ENCODE measurements around the gene TRAF7.

- TF ChIP-seq ZNF274 (IDR thresholded peaks at IDR 0.05; ENCODE audit: low read depth, low read length) = no peak
- TF ChIP-seq POLR2AphosphoS5 (IDR thresholded peaks at IDR 0.05; ENCODE audit: low read depth, low read length) = peak; percentile 45; the same call in 1 of the 2 replicates
- TF ChIP-seq EZH2 (IDR thresholded peaks at IDR 0.05) = no peak
- no peak for TF ChIP-seq CTCF (IDR thresholded peaks at IDR 0.05 in 2 of 3, conservative IDR thresholded peaks at IDR 0.05 in 1 of 3; ENCODE audit: borderline replicate concordance in 1 of 3, insufficient read depth in 1 of 3, low read depth in 2 of 3, low read length in 2 of 3)
- TF ChIP-seq JUND (IDR thresholded peaks at IDR 0.05) = no peak
- TF ChIP-seq, protein P1, sequence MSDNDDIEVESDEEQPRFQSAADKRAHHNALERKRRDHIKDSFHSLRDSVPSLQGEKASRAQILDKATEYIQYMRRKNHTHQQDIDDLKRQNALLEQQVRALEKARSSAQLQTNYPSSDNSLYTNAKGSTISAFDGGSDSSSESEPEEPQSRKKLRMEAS (IDR thresholded peaks at IDR 0.05) = no peak
- TF ChIP-seq, protein P2, sequence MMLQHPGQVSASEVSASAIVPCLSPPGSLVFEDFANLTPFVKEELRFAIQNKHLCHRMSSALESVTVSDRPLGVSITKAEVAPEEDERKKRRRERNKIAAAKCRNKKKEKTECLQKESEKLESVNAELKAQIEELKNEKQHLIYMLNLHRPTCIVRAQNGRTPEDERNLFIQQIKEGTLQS (IDR thresholded peaks at IDR 0.05) = no peak
- TF ChIP-seq ZFX (IDR thresholded peaks at IDR 0.05) = no peak
- no peak for TF ChIP-seq SRF (IDR thresholded peaks at IDR 0.05; ENCODE audit: low read depth)
- no peak for TF ChIP-seq SP1 (IDR thresholded peaks at IDR 0.05; ENCODE audit: low read depth)
- TF ChIP-seq POLR2A (IDR thresholded peaks at IDR 0.05; ENCODE audit: borderline replicate concordance, extremely low read depth, insufficient read depth, insufficient read length) = no peak
- TF ChIP-seq, protein P3, sequence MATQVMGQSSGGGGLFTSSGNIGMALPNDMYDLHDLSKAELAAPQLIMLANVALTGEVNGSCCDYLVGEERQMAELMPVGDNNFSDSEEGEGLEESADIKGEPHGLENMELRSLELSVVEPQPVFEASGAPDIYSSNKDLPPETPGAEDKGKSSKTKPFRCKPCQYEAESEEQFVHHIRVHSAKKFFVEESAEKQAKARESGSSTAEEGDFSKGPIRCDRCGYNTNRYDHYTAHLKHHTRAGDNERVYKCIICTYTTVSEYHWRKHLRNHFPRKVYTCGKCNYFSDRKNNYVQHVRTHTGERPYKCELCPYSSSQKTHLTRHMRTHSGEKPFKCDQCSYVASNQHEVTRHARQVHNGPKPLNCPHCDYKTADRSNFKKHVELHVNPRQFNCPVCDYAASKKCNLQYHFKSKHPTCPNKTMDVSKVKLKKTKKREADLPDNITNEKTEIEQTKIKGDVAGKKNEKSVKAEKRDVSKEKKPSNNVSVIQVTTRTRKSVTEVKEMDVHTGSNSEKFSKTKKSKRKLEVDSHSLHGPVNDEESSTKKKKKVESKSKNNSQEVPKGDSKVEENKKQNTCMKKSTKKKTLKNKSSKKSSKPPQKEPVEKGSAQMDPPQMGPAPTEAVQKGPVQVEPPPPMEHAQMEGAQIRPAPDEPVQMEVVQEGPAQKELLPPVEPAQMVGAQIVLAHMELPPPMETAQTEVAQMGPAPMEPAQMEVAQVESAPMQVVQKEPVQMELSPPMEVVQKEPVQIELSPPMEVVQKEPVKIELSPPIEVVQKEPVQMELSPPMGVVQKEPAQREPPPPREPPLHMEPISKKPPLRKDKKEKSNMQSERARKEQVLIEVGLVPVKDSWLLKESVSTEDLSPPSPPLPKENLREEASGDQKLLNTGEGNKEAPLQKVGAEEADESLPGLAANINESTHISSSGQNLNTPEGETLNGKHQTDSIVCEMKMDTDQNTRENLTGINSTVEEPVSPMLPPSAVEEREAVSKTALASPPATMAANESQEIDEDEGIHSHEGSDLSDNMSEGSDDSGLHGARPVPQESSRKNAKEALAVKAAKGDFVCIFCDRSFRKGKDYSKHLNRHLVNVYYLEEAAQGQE (IDR thresholded peaks at IDR 0.05; ENCODE audit: low read depth) = no peak
- TF ChIP-seq EZH2phosphoT487 (IDR thresholded peaks at IDR 0.05; ENCODE audit: borderline replicate concordance) = no peak
Measured at GRCh38 chr16:2178321-2179106, 22.9 kb downstream of the TRAF7 start.
